AG04450 (cell line): ENCODE data around the gene TRMT61A. TPM values are rescaled to one million over a fixed set of nuclear protein-coding genes. Genes with fewer than 3 reads are reported as not detected.
A peak's percentile ranks its signal among the peaks of the same experiment; 100 is the strongest.

Source experiments
- CTCF ChIA-PET: fragments of 300-600, 350-600 bp; formaldehyde crosslinking; extraction: SDS; loops from one replicate; lab custom pipeline; 2022; ENCODE audit warnings: antibody characterized with exemption, inconsistent platforms; lab: Charles Lee
- POLR2A ChIA-PET: fragments of 350-600 bp; formaldehyde crosslinking; extraction: SDS; loops from one replicate; lab custom pipeline; 2021; ENCODE audit warnings: antibody characterized with exemption, inconsistent platforms; lab: Yijun Ruan, JAX
- DNase-seq: peaks from one replicate; pipeline ENCODE4 v3.0.0-alpha.2; 2011; ENCODE audit warnings: low read depth, low spot score
- H3K27ac ChIP-seq: one replicate; pipeline ENCODE4 v1.5.1; 2012; ENCODE audit warnings: low read depth, low read length, control low read depth
- H3K27me3 ChIP-seq: one replicate; pipeline ENCODE4 v1.6.0; 2012; ENCODE audit warnings: low read length; ENCODE audit not compliant: control insufficient read depth, insufficient read depth
- H3K4me3 ChIP-seq: 2 replicates; pipeline ENCODE4 v1.5.1; 2011; ENCODE audit warnings: mild to moderate bottlenecking, low read depth, low read length, control low read depth
- H3K9me3 ChIP-seq: 2 replicates; pipeline ENCODE4 v1.5.1; 2012; ENCODE audit warnings: low read length; ENCODE audit not compliant: control insufficient read depth, insufficient read depth
- CTCF ChIP-seq: IDR thresholded peaks from 2 replicates; pipeline ENCODE4 v1.5.1; 2011; ENCODE audit warnings: low read depth, low read length, control low read depth, inconsistent platforms
- polyA plus RNA-seq: library from polyadenylated mRNA; depleted of rRNA; stranded (reverse); fragments of >200 nt; gene quantifications from 2 replicates; pipeline ENCODE4 v1.2.3, GENCODE V29; 2011; rRNA removed
- small RNA-seq: library from RNA; depleted of rRNA; stranded (forward); fragments of <200 nt; gene quantifications from one replicate; pipeline ENCODE3, GENCODE V24; 2012; ENCODE audit warnings: low read depth; ENCODE audit not compliant: insufficient read length

Gene TRMT61A
- polyA plus RNA-seq, 1 experiment: 4.4 TPM

GRCh38 chr14:103578401-103579075 is 49.5 kb downstream of the TRMT61A start:
- H3K4me3 ChIP-seq: no peak overlapping the region
- peak overlapping the region; percentile 39 for H3K27ac ChIP-seq
- DNase-seq: no peak
- no peaks in the 10 kb centered on the region; the same call in 1 of the 2 replicates for H3K9me3 ChIP-seq
- TF ChIP-seq CTCF: no peak
- no peaks in the 10 kb centered on the region for H3K27me3 ChIP-seq
- ChIA-PET CTCF (no interaction called here), POLR2A (no interaction called here)

- Histone ChIP-seq H3K27me3 (no peaks in the 10 kb centered on the region), H3K9me3 (no peaks in the 10 kb centered on the region; the same call in 1 of the 2 replicates), H3K4me3 (no peak overlapping the region), H3K27ac (no peak overlapping the region)
- CTCF ChIA-PET: interaction anchor here (0.7 kb wide), 1 partner anchor 8 kb away, joined by 9 read pairs; no protein-coding TSS in a partner anchor
- no peak for TF ChIP-seq CTCF
- POLR2A ChIA-PET: no interaction called here
- no peak for DNase-seq
Observed at GRCh38 chr14:103581206-103581605, 52.2 kb downstream of the TRMT61A start.

- no peak overlapping the region for H3K27ac ChIP-seq
- no peaks in the 10 kb centered on the region for H3K27me3 ChIP-seq
- H3K9me3 ChIP-seq: no peaks in the 10 kb centered on the region; the same call in 1 of the 2 replicates
- no peak for DNase-seq
- no peak overlapping the region for H3K4me3 ChIP-seq
- CTCF ChIA-PET: no interaction called here
- TF ChIP-seq CTCF: no peak
- POLR2A ChIA-PET: no interaction called here
Observed at GRCh38 chr14:103581954-103582703, 53.1 kb downstream of the TRMT61A start.

- ChIA-PET CTCF (no interaction called here), POLR2A (no interaction called here)
- H3K27me3 ChIP-seq: no peaks in the 10 kb centered on the region
- H3K4me3 ChIP-seq: no peak overlapping the region
- no peak for TF ChIP-seq CTCF
- no peak overlapping the region for H3K27ac ChIP-seq
- H3K9me3 ChIP-seq: no peaks in the 10 kb centered on the region; the same call in 1 of the 2 replicates
- DNase-seq: no peak
Observed at GRCh38 chr14:103584326-103584915, 55.4 kb downstream of the TRMT61A start.

Small RNA genes lying within 50 kb of the gene (small RNA-seq; reads per million reads assigned to genes)
- gene RNU4-68P (not detected), gene RNU7-160P (not detected)

Other genes starting within 250 kb of the TRMT61A start
- gene EIF5, start 195.0 kb upstream of the TRMT61A start, polyA plus RNA-seq: 365 and 477 TPM in 2 replicates
- gene MARK3, start 143.8 kb upstream of the TRMT61A start, polyA plus RNA-seq: 81.3 and 109 TPM in 2 replicates
- 11.7 and 12.9 TPM in 2 replicates for gene CKB, start 6.4 kb upstream of the TRMT61A start, polyA plus RNA-seq
- gene BAG5, start 33.5 kb downstream of the TRMT61A start, polyA plus RNA-seq: 10.5 and 12.5 TPM in 2 replicates
- gene COA8, start 33.8 kb downstream of the TRMT61A start, polyA plus RNA-seq: 25.8 and 29.8 TPM in 2 replicates
- 126 and 160 TPM in 2 replicates for gene KLC1, start 100.0 kb downstream of the TRMT61A start, polyA plus RNA-seq
- 4.3 and 4.8 TPM in 2 replicates for gene XRCC3, start 186.3 kb downstream of the TRMT61A start, polyA plus RNA-seq
- gene ZFYVE21, start 186.6 kb downstream of the TRMT61A start, polyA plus RNA-seq: 77.5 and 78.6 TPM in 2 replicates